22Rv1 (cell line): Measurements from ENCODE around the gene CPEB1.

Experiments used
- H3K27ac ChIP-seq: fragments of 450-650 bp; 2 replicates; pipeline ENCODE4 v1.5.1; 2017
- CTCF ChIP-seq: fragments of 450-650 bp; IDR thresholded peaks from 2 replicates; pipeline ENCODE4 v1.5.1; 2017; ENCODE audit warnings: mild to moderate bottlenecking
- ZFX ChIP-seq: fragments of 450-650 bp; IDR thresholded peaks from 2 replicates; pipeline ENCODE4 v1.6.1; 2017; ENCODE audit warnings: antibody characterized with exemption, borderline replicate concordance

CPEB1 gene

DNA sequence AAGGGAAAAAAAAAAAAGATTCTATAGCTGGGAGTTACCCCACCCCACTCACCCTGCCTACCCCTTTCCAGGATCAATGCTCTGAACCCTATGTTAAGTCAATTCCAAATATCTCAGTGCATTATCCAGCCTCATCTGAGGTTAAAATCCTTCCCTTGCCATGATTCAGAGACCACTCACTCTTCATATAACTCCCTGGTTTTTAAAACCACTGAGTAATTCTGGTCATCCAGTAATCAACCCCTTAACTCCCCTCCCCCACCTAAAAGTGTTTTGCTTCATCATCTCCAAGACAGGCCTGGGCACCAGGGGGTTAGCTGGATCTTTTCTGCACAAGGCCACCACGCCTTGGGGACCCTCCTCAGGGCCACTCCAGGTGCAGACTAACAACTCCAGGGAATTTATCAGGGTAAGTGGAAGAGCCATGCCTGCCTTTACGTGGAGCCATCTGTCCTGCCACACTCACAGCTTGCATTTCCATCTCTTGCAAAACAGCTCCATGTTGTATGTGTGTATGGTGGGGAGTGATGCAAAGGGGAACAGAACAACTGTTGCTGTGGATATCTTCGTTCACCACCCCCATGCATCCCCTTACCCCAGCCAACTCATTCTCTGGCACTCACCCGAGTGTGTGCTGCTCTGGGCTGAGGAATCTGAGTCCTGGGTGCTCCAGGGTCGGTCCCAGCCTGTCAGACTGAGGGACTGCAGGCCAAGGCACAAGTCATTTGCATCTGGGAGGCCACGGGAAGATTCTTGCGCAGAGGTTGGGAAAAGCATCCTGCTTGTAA, 76.2 kb downstream of the CPEB1 start:
- no peak overlapping the region for H3K27ac ChIP-seq
- no peak for TF ChIP-seq CTCF
- no peak for TF ChIP-seq ZFX

- TF ChIP-seq CTCF, result no peak
- no peak for TF ChIP-seq ZFX
- H3K27ac ChIP-seq, result no peak overlapping the region
These were observed 77.3 kb downstream of the CPEB1 start for GRCh38 chr15:82569834-82570233.

- H3K27ac ChIP-seq, result no peak overlapping the region
- no peak for TF ChIP-seq ZFX
- no peak for TF ChIP-seq CTCF
These were observed 78.2 kb downstream of the CPEB1 start for GRCh38 chr15:82568986-82569385.

- no peak for TF ChIP-seq CTCF
- TF ChIP-seq ZFX, result no peak
These were observed 79.5 kb downstream of the CPEB1 start for GRCh38 chr15:82567661-82568060.

DNA sequence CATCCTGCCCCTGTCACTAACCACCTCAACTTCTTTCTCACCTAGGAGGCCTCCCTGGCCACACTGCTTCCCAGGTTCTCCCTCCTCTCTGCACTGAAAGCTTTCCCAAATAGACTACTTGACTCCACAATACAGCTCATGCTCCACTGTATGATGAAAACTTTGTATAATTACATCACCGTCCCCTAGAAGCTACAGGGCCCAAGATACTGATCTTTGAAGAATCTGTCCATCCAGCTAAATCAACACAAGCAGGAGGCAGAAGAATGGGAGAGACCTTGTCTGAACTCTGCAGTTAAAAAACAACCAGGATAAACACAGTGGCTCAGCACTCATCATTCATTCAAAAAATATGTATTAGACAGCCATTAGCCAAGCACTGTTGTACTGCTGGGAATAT, 80.5 kb downstream of the CPEB1 start:
- TF ChIP-seq CTCF, result no peak
- TF ChIP-seq ZFX, result no peak
- H3K27ac ChIP-seq, result no peak overlapping the region

More at GRCh38 chr15:82567661-82568060, 79.5 kb downstream of the CPEB1 start:
- H3K27ac ChIP-seq, result no peak overlapping the region

- no peak for TF ChIP-seq CTCF
- no peak for TF ChIP-seq ZFX
- H3K27ac ChIP-seq, result no peak overlapping the region
These were observed 88.7 kb downstream of the CPEB1 start for GRCh38 chr15:82558502-82558901.

DNA sequence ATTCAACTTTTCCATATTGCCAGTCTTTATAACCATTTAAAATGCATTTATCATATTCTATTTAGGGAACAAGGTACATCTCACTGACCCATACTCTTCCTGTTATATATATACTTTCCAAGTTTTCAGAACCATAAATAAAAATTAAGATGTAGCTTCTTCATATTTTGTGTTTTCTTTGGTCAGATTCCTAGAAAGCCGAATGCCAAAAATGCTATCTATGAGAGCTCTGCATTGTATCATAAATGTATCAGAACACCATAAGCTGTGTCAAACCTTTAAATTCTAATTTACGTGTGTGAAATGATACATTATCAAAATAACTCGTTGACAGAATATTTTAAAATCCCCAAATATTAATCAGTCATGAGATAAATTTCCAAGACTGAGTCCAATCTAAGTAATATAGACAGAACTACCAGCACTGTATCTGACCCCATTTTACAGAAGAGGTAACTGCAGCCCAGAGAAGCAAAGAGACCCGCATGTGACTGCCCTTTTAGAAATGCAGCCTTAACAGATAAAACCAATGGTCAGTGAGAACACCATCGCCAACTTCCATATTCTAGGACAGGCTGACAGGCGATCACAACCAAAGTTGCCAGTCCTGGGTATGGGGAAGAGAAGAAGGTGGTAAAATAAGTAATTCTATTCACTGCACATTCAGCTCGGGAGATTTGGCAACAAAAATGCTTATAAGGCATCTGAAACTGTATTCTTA, 90.7 kb downstream of the CPEB1 start:
- TF ChIP-seq CTCF (no peak), ZFX (no peak)
- H3K27ac ChIP-seq, result no peak overlapping the region
